HL-60 (cell line): ENCODE data around the gene AIF1.

ENCODE experiments used
- CTCF ChIP-seq: IDR thresholded peaks from one replicate; pipeline ENCODE4 v1.5.1; 2011; ENCODE audit warnings: low read length, control low read depth, inconsistent platforms; ENCODE audit not compliant: insufficient read depth
- GABPA ChIP-seq: IDR thresholded peaks from 2 replicates; pipeline ENCODE4 v1.6.1; 2012; ENCODE audit warnings: low read depth
- POLR2AphosphoS5 ChIP-seq: IDR thresholded peaks from 2 replicates; pipeline ENCODE4 v1.6.1; 2012; ENCODE audit warnings: low read depth
- REST ChIP-seq: IDR thresholded peaks from 2 replicates; pipeline ENCODE4 v1.6.1; 2012; ENCODE audit warnings: low read depth; ENCODE audit not compliant: insufficient replicate concordance
- SPI1 ChIP-seq: IDR thresholded peaks from 2 replicates; pipeline ENCODE4 v1.6.1; 2012; ENCODE audit warnings: low read depth, mild to moderate bottlenecking, borderline replicate concordance

GRCh38 chr6:31661262-31662123 is 46.5 kb downstream of the AIF1 start:
- TF ChIP-seq REST: no peak
- TF ChIP-seq POLR2AphosphoS5: no peak
- no peak for TF ChIP-seq CTCF
- TF ChIP-seq GABPA: no peak
- no peak for TF ChIP-seq SPI1
